ENCODE measurements around the gene SIGLEC8. TPM values are rescaled to one million over a fixed set of nuclear protein-coding genes. Genes with fewer than 3 reads are reported as not detected.
"Not testable (repeated sequence)": the region's sequence is repeated elsewhere in the genome, so short reads cannot be mapped to it uniquely, and the experiment has no call there.

The SIGLEC8 gene
- total RNA-seq, 2 donors from 2014 or later, result 0.28 to 0.41 TPM

DNA sequence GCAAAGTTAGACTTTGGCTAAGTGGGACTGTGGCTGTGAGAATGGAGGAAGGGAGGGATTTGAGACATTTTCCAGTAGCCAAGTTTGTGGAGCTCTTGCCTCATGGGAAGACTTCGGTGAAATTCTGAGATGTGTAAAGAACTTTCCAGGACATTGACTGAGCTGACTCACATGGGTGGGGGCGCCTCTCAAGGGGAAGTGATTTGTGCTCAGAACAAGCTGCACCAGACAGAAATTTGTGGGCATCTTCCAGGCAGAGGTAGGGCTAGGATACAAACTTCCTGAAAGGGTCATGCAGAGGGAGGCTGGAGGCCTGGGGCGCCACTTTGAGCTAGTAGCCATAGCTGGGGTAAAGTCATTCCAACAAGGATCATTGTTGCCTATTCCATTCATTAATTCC, 31.1 kb downstream of the SIGLEC8 start:
- DNase-seq (ENCODE audit: low spot score), result no peak
- no peaks in the 10 kb centered on the region for H3K27me3 ChIP-seq (replicated peaks; ENCODE audit: insufficient read depth)
- no peaks in the 10 kb centered on the region for H3K36me3 ChIP-seq
- TF ChIP-seq, protein P1, sequence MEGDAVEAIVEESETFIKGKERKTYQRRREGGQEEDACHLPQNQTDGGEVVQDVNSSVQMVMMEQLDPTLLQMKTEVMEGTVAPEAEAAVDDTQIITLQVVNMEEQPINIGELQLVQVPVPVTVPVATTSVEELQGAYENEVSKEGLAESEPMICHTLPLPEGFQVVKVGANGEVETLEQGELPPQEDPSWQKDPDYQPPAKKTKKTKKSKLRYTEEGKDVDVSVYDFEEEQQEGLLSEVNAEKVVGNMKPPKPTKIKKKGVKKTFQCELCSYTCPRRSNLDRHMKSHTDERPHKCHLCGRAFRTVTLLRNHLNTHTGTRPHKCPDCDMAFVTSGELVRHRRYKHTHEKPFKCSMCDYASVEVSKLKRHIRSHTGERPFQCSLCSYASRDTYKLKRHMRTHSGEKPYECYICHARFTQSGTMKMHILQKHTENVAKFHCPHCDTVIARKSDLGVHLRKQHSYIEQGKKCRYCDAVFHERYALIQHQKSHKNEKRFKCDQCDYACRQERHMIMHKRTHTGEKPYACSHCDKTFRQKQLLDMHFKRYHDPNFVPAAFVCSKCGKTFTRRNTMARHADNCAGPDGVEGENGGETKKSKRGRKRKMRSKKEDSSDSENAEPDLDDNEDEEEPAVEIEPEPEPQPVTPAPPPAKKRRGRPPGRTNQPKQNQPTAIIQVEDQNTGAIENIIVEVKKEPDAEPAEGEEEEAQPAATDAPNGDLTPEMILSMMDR (IDR thresholded peaks at IDR 0.05), result no peak
- no peak overlapping the region for H3K4me3 ChIP-seq
- no peak for ATAC-seq (ENCODE audit: insufficient number of reproducible peaks, low FRiP score, low read depth)
- H3K9me3 ChIP-seq, result no peaks in the 10 kb centered on the region
- no peaks in the 10 kb centered on the region for H3K4me1 ChIP-seq (ENCODE audit: control insufficient read depth in 1 of 2, low read depth in 2 of 2)
- no peak overlapping the region for H3K27ac ChIP-seq

DNA sequence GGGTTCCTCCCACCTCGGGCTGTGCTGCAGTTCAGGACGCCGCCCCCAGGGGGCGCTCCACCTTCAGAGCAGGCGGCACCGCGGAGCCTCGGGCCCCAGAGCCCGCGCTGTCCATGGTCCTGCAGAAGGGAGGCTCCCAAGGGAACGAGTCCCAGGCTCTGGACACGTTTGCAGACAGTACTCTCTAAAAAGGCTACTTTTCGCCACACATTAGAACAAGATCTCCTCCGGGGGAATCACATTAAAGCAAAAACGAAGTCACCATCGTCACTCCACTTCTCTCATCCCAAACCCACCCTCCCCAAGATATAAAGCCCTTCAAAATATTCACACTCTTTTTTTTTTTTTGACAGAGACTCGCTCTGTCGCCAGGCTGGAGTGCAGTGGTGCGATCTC, 36.2 kb downstream of the SIGLEC8 start:
- Histone ChIP-seq H3K27ac (no peak overlapping the region), H3K27me3 (replicated peaks; ENCODE audit: insufficient read depth) (no peaks in the 10 kb centered on the region), H3K4me3 (no peak overlapping the region), H3K9me3 (no peaks in the 10 kb centered on the region), H3K36me3 (no peaks in the 10 kb centered on the region), H3K4me1 (ENCODE audit: control insufficient read depth in 1 of 2, low read depth in 2 of 2) (no peaks in the 10 kb centered on the region)
- TF ChIP-seq, protein P1 (IDR thresholded peaks at IDR 0.05), result peak; percentile 73
- no peak for ATAC-seq (ENCODE audit: insufficient number of reproducible peaks, low FRiP score, low read depth)
- DNase-seq (ENCODE audit: low spot score), result no peak

DNA sequence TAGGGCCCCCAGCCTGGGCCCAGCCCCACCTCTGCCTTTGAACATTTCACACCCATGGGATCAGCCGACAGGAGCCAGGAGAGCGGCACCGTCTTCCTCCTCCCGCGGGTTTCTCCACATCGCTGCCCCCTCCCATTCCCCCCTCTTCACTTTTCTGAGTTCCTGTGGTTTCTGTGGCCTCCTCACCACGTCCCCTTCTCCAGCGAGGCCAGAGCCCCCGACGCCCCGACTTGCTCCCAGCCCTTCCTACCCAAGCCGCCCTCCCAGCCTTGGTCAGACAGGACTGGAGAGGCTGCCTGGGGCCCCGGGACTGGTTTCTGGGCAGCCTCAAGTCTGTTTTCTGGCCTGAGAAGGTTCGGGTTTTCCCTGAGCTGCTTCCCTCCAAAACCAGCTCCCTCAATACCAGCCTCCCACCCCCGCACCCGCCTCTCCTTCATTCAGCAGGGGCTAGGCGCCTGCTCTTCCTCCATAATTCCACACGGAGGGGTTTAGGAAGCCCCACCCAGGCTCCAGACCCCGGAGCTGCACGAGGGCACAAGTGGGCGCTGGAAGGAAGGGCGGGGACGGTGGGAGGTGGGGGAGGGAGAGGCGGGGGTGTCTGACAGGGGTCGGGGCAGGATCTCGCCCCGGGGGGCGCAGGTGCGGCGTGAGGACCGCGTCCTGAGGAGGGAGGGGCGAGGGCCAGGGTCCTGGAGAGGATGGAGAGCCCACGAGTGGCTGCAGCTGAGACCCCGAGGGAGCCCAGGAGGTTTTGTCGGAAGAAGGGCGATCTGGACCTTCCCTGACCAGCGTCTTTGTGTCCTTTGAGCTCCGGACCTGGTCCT, 36.8 kb downstream of the SIGLEC8 start:
- no peaks in the 10 kb centered on the region for H3K4me1 ChIP-seq (ENCODE audit: control insufficient read depth in 1 of 2, low read depth in 2 of 2)
- H3K4me3 ChIP-seq, result no peak overlapping the region
- TF ChIP-seq, protein P1 (IDR thresholded peaks at IDR 0.05), result no peak
- DNase-seq (ENCODE audit: low spot score), result no peak
- no peaks in the 10 kb centered on the region for H3K27me3 ChIP-seq (replicated peaks; ENCODE audit: insufficient read depth)
- H3K36me3 ChIP-seq, result no peaks in the 10 kb centered on the region
- ATAC-seq (ENCODE audit: insufficient number of reproducible peaks, low FRiP score, low read depth), result no peak
- H3K9me3 ChIP-seq, result no peaks in the 10 kb centered on the region
- no peak overlapping the region for H3K27ac ChIP-seq

DNA sequence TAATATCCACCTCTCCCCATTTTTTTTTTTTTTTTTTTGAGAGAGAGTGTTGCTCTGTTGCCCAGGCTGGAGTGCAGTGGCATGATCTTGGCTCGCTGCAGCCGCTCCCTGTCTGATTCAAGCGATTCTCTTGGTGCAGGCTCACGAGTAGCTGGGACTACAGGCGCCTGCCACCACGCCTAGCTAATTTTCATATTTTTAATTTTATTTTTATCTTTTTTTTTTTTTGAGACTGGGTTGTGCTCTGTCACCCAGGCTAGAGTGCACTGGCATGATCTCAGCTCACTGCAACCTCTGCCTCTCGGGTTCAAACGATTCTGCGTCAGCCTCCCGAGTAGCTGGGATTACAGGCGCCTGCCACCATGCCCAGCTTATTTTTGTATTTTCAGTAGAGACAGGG, 37.7 kb downstream of the SIGLEC8 start:
- not testable (repeated sequence) for H3K9me3 ChIP-seq; H3K4me1 ChIP-seq (ENCODE audit: control insufficient read depth in 1 of 2, low read depth in 2 of 2); H3K27ac ChIP-seq; H3K27me3 ChIP-seq (replicated peaks; ENCODE audit: insufficient read depth); H3K36me3 ChIP-seq; ATAC-seq (ENCODE audit: insufficient number of reproducible peaks, low FRiP score, low read depth); DNase-seq (ENCODE audit: low spot score); H3K4me3 ChIP-seq

DNA sequence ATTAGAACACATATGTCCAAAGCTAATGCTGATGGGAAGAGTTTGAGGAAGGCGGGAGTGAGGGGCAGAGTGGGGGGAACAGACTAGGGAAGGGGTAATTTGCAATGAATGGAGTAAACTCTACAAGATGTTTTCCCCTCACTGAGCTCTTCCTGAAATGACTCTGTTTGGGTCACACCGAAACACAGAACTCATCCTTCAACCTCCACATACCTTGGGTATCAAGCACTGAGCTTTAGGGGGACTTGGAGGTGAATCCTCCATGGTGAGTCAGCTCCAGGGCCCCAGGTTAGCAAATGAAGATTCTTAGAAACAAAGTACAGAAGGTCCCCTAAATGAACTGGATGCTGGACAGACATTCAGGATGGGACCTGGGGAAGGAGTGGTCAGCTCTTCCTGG, 39.5 kb downstream of the SIGLEC8 start:
- Histone ChIP-seq H3K4me1 (ENCODE audit: control insufficient read depth in 1 of 2, low read depth in 2 of 2) (no peaks in the 10 kb centered on the region), H3K36me3 (no peaks in the 10 kb centered on the region), H3K4me3 (no peak overlapping the region), H3K27ac (no peak overlapping the region), H3K27me3 (replicated peaks; ENCODE audit: insufficient read depth) (no peaks in the 10 kb centered on the region), H3K9me3 (no peaks in the 10 kb centered on the region)
- TF ChIP-seq, protein P1 (IDR thresholded peaks at IDR 0.05), result no peak
- DNase-seq (ENCODE audit: low spot score) (no peak), ATAC-seq (ENCODE audit: insufficient number of reproducible peaks, low FRiP score, low read depth) (no peak)

DNA sequence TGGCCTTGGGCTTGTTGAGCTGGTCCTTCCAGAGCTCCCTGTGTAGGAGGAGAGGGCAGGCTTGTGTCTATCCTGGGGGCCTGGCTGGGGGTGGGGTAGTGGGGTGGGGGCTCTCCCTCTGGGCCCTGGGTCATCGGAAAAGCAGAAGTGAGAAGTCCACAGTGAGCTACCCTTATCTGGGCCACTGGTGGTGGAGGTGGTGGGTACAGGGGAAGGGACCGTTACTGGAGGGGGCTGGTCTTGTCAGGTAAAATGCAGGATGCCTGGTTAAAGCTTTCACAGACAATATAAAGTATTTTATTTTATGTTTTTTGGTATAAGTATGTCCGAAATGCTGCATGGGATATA, 40.5 kb downstream of the SIGLEC8 start:
- Histone ChIP-seq H3K4me3 (no peak overlapping the region), H3K27me3 (replicated peaks; ENCODE audit: insufficient read depth) (no peaks in the 10 kb centered on the region), H3K36me3 (no peaks in the 10 kb centered on the region), H3K4me1 (ENCODE audit: control insufficient read depth in 1 of 2, low read depth in 2 of 2) (no peaks in the 10 kb centered on the region), H3K27ac (no peak overlapping the region), H3K9me3 (no peaks in the 10 kb centered on the region)
- TF ChIP-seq, protein P1 (IDR thresholded peaks at IDR 0.05), result no peak
- no peak for ATAC-seq (ENCODE audit: insufficient number of reproducible peaks, low FRiP score, low read depth)
- DNase-seq (ENCODE audit: low spot score), result no peak
